ENCODE data around the gene GRAMD2B. TPM values are rescaled to one million over a fixed set of nuclear protein-coding genes. Genes with fewer than 3 reads are reported as not detected.

Gene GRAMD2B
- total RNA-seq, 1 donor from 2014 or later, result 13.7 TPM

GRCh38 chr5:126471875-126472537 lies 48.8 kb downstream of the GRAMD2B start:
- H3K4me1 ChIP-seq, result no peaks in the 10 kb centered on the region
- TF ChIP-seq, protein P1, sequence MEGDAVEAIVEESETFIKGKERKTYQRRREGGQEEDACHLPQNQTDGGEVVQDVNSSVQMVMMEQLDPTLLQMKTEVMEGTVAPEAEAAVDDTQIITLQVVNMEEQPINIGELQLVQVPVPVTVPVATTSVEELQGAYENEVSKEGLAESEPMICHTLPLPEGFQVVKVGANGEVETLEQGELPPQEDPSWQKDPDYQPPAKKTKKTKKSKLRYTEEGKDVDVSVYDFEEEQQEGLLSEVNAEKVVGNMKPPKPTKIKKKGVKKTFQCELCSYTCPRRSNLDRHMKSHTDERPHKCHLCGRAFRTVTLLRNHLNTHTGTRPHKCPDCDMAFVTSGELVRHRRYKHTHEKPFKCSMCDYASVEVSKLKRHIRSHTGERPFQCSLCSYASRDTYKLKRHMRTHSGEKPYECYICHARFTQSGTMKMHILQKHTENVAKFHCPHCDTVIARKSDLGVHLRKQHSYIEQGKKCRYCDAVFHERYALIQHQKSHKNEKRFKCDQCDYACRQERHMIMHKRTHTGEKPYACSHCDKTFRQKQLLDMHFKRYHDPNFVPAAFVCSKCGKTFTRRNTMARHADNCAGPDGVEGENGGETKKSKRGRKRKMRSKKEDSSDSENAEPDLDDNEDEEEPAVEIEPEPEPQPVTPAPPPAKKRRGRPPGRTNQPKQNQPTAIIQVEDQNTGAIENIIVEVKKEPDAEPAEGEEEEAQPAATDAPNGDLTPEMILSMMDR (IDR thresholded peaks at IDR 0.05), result no peak
- peaks cover 64% of the 10 kb centered on the region for H3K36me3 ChIP-seq
- DNase-seq, result no peak
- no peak overlapping the region for H3K27ac ChIP-seq
- no peak for ATAC-seq
- H3K4me3 ChIP-seq, result no peak overlapping the region
- intact Hi-C loops (cut with DNase I), result no loop called here
- H3K9me3 ChIP-seq, result no peaks in the 10 kb centered on the region
- no peaks in the 10 kb centered on the region for H3K27me3 ChIP-seq (ENCODE audit: low read depth)

DNA sequence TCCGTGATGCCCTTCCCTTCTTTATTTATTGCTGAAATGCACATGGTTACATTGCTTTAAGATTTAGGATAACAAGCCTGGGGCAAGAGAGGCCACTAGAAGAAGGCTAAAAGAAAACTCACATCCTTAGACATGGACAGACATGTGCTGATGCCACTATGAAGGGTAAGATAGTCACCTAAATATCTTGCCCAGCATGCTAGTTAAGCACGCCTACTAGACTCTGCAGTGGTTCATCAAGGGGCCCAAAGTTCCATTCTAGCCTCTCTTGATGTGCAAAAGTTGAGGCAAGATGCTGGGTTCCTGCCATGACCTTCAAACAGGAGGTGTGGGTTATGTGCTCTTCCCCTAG lies 49.3 kb downstream of the GRAMD2B start:
- H3K4me3 ChIP-seq, result no peak overlapping the region
- ATAC-seq (no peak), DNase-seq (no peak)
- no peak overlapping the region for H3K27ac ChIP-seq
- H3K27me3 ChIP-seq (ENCODE audit: low read depth), result no peaks in the 10 kb centered on the region
- intact Hi-C loops (cut with DNase I), result no loop called here
- peaks cover 60% of the 10 kb centered on the region for H3K36me3 ChIP-seq
- TF ChIP-seq, protein P1 (IDR thresholded peaks at IDR 0.05), result no peak
- no peaks in the 10 kb centered on the region for H3K9me3 ChIP-seq
- H3K4me1 ChIP-seq, result no peaks in the 10 kb centered on the region

DNA sequence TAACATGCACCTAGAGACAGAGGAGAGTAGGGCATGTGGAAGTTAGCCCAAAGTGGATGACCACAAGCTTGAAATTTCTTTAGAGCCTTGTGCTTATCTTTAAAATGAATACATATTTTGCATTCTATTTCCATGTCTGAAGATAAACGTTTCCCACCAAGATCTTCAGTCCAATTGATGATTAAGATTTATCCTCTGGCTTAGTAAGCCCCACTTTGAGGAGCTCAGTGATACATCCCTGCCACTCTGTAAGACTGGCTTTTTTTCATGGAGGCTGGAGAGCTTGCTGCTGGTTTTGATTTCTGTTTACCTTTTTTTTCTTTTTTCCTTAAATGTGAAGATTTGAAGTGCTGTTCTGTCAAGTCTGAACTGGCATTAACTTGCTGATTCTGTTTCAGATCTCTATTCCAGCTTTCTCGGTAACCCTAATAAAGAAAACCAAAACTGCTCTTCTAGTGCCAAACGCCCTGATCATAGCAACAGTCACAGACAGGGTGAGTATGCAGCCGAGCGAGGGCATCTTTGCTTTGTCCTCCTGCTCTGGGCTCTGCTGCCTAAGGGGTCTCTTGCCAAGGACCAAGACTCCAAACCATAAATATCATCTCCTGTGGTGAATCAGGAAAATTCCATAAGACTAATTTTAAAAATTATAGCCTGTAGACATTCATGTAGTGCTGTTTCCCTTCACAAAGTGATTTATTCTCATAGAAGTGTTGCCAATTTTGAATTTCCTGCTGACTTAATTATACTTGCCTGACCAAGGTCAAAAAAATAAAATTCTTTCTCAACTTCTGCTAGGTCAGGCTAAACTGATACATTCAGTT lies 54.3 kb downstream of the GRAMD2B start:
- TF ChIP-seq, protein P1 (IDR thresholded peaks at IDR 0.05), result no peak
- ATAC-seq, result no peak
- peaks cover 44% of the 10 kb centered on the region for H3K36me3 ChIP-seq
- DNase-seq, result no peak
- no peaks in the 10 kb centered on the region for H3K4me1 ChIP-seq
- no peaks in the 10 kb centered on the region for H3K9me3 ChIP-seq
- H3K4me3 ChIP-seq, result no peak overlapping the region
- H3K27me3 ChIP-seq (ENCODE audit: low read depth), result no peaks in the 10 kb centered on the region
- intact Hi-C loops (cut with DNase I), result no loop called here
- H3K27ac ChIP-seq, result peak overlapping the region; percentile 26

DNA sequence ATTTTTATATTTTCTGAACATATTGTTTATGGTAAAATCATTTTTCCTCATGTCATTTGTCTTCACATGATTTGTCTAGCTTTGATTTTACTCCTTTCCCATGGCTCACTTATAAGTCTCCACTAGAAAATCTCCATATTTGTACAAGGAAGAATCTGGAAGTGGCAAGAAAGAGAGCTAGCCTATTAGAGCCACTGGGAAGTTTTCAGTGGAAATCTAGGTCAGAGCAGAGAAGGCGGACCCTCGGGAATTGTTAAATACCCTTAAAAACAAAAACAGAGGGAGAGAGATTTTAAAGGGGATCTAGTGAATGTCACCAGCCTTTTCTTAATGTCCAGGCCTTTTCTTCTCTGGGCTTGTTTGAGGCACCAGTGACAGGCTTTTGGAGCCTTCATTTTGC lies 56.6 kb downstream of the GRAMD2B start:
- TF ChIP-seq, protein P1 (IDR thresholded peaks at IDR 0.05), result no peak
- intact Hi-C loops (cut with DNase I), result no loop called here
- Histone ChIP-seq H3K27me3 (ENCODE audit: low read depth) (no peaks in the 10 kb centered on the region), H3K9me3 (no peaks in the 10 kb centered on the region), H3K36me3 (peaks cover 43% of the 10 kb centered on the region), H3K4me1 (no peaks in the 10 kb centered on the region), H3K27ac (no peak overlapping the region), H3K4me3 (no peak overlapping the region)
- ATAC-seq, result no peak
- DNase-seq, result no peak

DNA sequence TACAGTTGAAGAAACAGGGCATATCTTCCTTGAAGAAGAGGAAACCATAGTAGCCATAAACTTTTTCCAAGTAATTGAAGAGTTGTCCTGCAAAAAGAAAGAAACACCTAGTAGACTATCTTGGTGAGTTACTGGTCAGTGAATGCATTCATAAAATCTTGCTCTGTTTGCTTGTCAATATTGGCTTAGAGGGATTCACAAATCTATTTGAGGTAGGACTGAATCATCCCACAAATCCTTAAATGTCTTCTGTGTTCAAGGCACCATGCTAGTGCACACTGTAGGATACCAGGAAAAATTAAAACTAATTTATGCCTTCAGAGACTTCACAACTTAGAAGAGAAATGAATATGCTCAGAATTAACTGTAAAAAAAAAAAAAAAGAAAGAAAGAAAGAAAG lies 57.6 kb downstream of the GRAMD2B start:
- intact Hi-C loops (cut with DNase I), result no loop called here
- H3K4me3 ChIP-seq, result no peak overlapping the region
- TF ChIP-seq, protein P1 (IDR thresholded peaks at IDR 0.05), result no peak
- DNase-seq, result no peak
- H3K27ac ChIP-seq, result no peak overlapping the region
- H3K9me3 ChIP-seq, result no peaks in the 10 kb centered on the region
- no peaks in the 10 kb centered on the region for H3K4me1 ChIP-seq
- ATAC-seq, result no peak
- H3K36me3 ChIP-seq, result peaks cover 53% of the 10 kb centered on the region
- H3K27me3 ChIP-seq (ENCODE audit: low read depth), result no peaks in the 10 kb centered on the region

Measured in lower lobe of right lung (tissue), 2 donors.